Left ventricle myocardium inferior (tissue), 1 donor: ENCODE measurements around the gene RMI2. TPM values are rescaled to one million over a fixed set of nuclear protein-coding genes. Genes with fewer than 3 reads are reported as not detected.
A peak's percentile ranks its signal among the peaks of the same experiment; 100 is the strongest.

ENCODE experiments used
- DNase-seq: peaks from one replicate; pipeline ENCODE4 v3.0.0-alpha.2; 2020
- H3K27ac ChIP-seq: fragments of 200-600 bp; replicated peaks from 2 replicates; pipeline ENCODE4 v1.8.0; 2021
- H3K27me3 ChIP-seq: fragments of 200-600 bp; 2 replicates; pipeline ENCODE4 v1.8.0; 2021; ENCODE audit warnings: low read depth
- H3K36me3 ChIP-seq: fragments of 200-600 bp; 2 replicates; pipeline ENCODE4 v1.8.0; 2021
- H3K4me1 ChIP-seq: fragments of 200-600 bp; 2 replicates; pipeline ENCODE4 v1.8.0; 2021
- H3K4me3 ChIP-seq: fragments of 200-600 bp; 2 replicates; pipeline ENCODE4 v1.8.0; 2021; ENCODE audit warnings: mild to moderate bottlenecking, moderate library complexity
- H3K9me3 ChIP-seq: fragments of 200-600 bp; replicated peaks from 2 replicates; pipeline ENCODE4 v1.8.0; 2021
- intact Hi-C: fragments of 100-400 bp; cut with micrococcal nuclease; formaldehyde crosslinking; loops from one replicate; pipeline ENCODE4 v1.11.0; 2022
- total RNA-seq: library from RNA; stranded (reverse); fragmentation: NEBNext Ultra II Directional; extraction: Animal tissue kit (Norgen Biotek cat#: 25700); gene quantifications from one replicate; pipeline ENCODE4 v1.2.1, GENCODE V29; 2021
- TF ChIP-seq, protein P1 (sequence below): fragments of 200-600 bp; IDR thresholded peaks from 2 replicates; pipeline ENCODE4 v1.8.0; 2021; ENCODE audit warnings: antibody characterized with exemption, mild to moderate bottlenecking, borderline replicate concordance
- donor health status: DM: no; HTN: yes; CAD: no; lungs with severe emphysema.

RMI2 gene
- total RNA-seq, 1 donor from 2014 or later = 0.60 TPM

- no peaks in the 10 kb centered on the region for H3K36me3 ChIP-seq
- no peak for DNase-seq
- peak overlapping the region; percentile 12 for H3K27ac ChIP-seq
- peaks cover 31% of the 10 kb centered on the region for H3K4me1 ChIP-seq
- no peak overlapping the region for H3K4me3 ChIP-seq
- TF ChIP-seq, protein P1, sequence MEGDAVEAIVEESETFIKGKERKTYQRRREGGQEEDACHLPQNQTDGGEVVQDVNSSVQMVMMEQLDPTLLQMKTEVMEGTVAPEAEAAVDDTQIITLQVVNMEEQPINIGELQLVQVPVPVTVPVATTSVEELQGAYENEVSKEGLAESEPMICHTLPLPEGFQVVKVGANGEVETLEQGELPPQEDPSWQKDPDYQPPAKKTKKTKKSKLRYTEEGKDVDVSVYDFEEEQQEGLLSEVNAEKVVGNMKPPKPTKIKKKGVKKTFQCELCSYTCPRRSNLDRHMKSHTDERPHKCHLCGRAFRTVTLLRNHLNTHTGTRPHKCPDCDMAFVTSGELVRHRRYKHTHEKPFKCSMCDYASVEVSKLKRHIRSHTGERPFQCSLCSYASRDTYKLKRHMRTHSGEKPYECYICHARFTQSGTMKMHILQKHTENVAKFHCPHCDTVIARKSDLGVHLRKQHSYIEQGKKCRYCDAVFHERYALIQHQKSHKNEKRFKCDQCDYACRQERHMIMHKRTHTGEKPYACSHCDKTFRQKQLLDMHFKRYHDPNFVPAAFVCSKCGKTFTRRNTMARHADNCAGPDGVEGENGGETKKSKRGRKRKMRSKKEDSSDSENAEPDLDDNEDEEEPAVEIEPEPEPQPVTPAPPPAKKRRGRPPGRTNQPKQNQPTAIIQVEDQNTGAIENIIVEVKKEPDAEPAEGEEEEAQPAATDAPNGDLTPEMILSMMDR = no peak
- H3K27me3 ChIP-seq = no peaks in the 10 kb centered on the region
- intact Hi-C loops = no loop called here
- no peaks in the 10 kb centered on the region for H3K9me3 ChIP-seq
Measured at GRCh38 chr16:11325404-11326083, 19.7 kb upstream of the RMI2 start.

GRCh38 chr16:11326084-11326736, 19.0 kb upstream of the RMI2 start:
- intact Hi-C loops = no loop called here
- TF ChIP-seq, protein P1 = no peak
- DNase-seq = no peak
- no peaks in the 10 kb centered on the region for H3K27me3 ChIP-seq
- H3K4me3 ChIP-seq = no peak overlapping the region
- no peaks in the 10 kb centered on the region for H3K9me3 ChIP-seq
- H3K27ac ChIP-seq = peak overlapping the region; percentile 12
- H3K4me1 ChIP-seq = peaks cover 31% of the 10 kb centered on the region
- no peaks in the 10 kb centered on the region for H3K36me3 ChIP-seq

DNA sequence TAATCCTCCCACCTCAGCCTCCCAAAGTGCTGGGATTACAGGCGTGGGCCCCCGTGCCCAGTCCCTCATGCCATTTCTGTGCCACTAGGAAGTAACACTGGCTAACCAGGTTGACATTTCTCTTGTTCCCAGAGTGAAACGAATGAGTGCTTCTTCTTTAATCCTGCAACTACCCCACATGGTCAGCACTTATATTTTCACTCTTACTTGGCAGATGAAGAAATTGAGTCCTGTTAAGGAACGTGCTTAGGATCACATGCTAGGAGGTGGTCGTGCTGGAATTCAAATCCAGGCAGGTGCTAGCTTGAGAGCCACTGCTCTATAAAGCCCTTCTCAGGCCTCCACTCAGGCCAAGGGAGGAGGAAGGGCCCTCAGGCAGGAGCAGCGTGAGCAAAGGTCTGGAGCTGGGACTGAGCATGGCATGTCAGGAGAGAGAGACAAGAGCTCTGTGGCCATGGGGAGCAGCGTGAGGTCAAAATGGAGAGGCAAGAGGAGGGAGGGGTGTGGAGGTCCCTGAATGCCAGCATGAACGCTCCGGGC, 18.5 kb upstream of the RMI2 start:
- TF ChIP-seq, protein P1 = no peak
- H3K27me3 ChIP-seq = no peaks in the 10 kb centered on the region
- H3K4me3 ChIP-seq = no peak overlapping the region
- peaks cover 31% of the 10 kb centered on the region for H3K4me1 ChIP-seq
- peak overlapping the region; percentile 16 for H3K27ac ChIP-seq
- H3K9me3 ChIP-seq = no peaks in the 10 kb centered on the region
- DNase-seq = no peak
- no peaks in the 10 kb centered on the region for H3K36me3 ChIP-seq
- intact Hi-C loops = no loop called here

- Histone ChIP-seq H3K27ac (peak overlapping the region; percentile 37), H3K4me1 (peaks cover 31% of the 10 kb centered on the region), H3K27me3 (no peaks in the 10 kb centered on the region), H3K9me3 (no peaks in the 10 kb centered on the region), H3K36me3 (no peaks in the 10 kb centered on the region), H3K4me3 (no peak overlapping the region)
- DNase-seq = peak; percentile 40
- TF ChIP-seq, protein P1 = no peak
- intact Hi-C loops = no loop called here
Measured at GRCh38 chr16:11327277-11328171, 17.7 kb upstream of the RMI2 start.
